Stimulated activated naive CD8-positive, alpha-beta T cell treated with anti-CD3 and anti-CD28 coated beads, Interleukin-15, amount 100 ng/mL, for 72 hours (primary cell): ENCODE measurements around the gene ZC2HC1C.
A peak's percentile ranks its signal among the peaks of the same experiment; 100 is the strongest.

Experiments
- ATAC-seq: fragments of 150-1000 bp; cut with Tn5 transposase; 2 replicates; pipeline ENCODE4 v1.10.0; 2021; ENCODE audit warnings: mild to moderate bottlenecking, moderate library complexity
- DNase-seq, 2 donors: peaks; one replicate each; pipeline ENCODE4 v3.0.0; 2021 to 2022
- H3K27ac Mint-ChIP-seq, 2 donors: one replicate each; pipeline ENCODE4 v1.8.0; 2022; ENCODE audit warnings: mild to moderate bottlenecking in 2 of 2, mixed read lengths in 2 of 2, moderate library complexity in 2 of 2
- H3K27me3 Mint-ChIP-seq: one replicate; pipeline ENCODE4 v1.8.0; 2022; ENCODE audit warnings: mixed read lengths
- H3K4me1 Mint-ChIP-seq: one replicate; pipeline ENCODE4 v1.8.0; 2022; ENCODE audit warnings: mild to moderate bottlenecking, mixed read lengths
- H3K4me3 Mint-ChIP-seq, 2 donors: one replicate each; pipeline ENCODE4 v1.8.0; 2022; ENCODE audit warnings: mild to moderate bottlenecking in 2 of 2, mixed read lengths in 2 of 2, moderate library complexity in 1 of 2
- H3K9me3 Mint-ChIP-seq, 2 donors: one replicate each; pipeline ENCODE4 v1.8.0; 2022; ENCODE audit warnings: mixed read lengths in 2 of 2

Gene ZC2HC1C

GRCh38 chr14:75069121-75069810 lies at the start of gene ZC2HC1C:
Gene ZC2HC1C (plus strand): TSS chr14:75069641. CDS start chr14:75070574, 933 bp downstream.
- ATAC-seq (peak; percentile 95), DNase-seq (peak; percentile 66)
- Mint-ChIP-seq H3K27me3 (no peaks in the 10 kb centered on the region), H3K4me3 (no peak within 1 kb of the TSS), H3K9me3 (no peaks in the 10 kb centered on the region), H3K4me1 (peaks cover 8% of the 10 kb centered on the region), H3K27ac (peak within 1 kb of the TSS; percentile 81)

GRCh38 chr14:75022655-75023054 lies 46.8 kb upstream of the ZC2HC1C start:
- H3K4me1 Mint-ChIP-seq: no peaks in the 10 kb centered on the region
- H3K27ac Mint-ChIP-seq: no peak overlapping the region
- H3K27me3 Mint-ChIP-seq: no peaks in the 10 kb centered on the region
- ATAC-seq (no peak), DNase-seq (peak; percentile 11 to 14)
- H3K4me3 Mint-ChIP-seq: no peak overlapping the region
- H3K9me3 Mint-ChIP-seq: no peaks in the 10 kb centered on the region

- Mint-ChIP-seq H3K27me3 (no peaks in the 10 kb centered on the region), H3K9me3 (no peaks in the 10 kb centered on the region), H3K4me3 (no peak overlapping the region), H3K27ac (no peak overlapping the region), H3K4me1 (no peaks in the 10 kb centered on the region)
- ATAC-seq (no peak), DNase-seq (no peak)
These were observed 46.3 kb upstream of the ZC2HC1C start for GRCh38 chr14:75023108-75023507.

GRCh38 chr14:75025082-75025481 lies 44.4 kb upstream of the ZC2HC1C start:
- no peak for ATAC-seq
- Mint-ChIP-seq H3K27ac (no peak overlapping the region), H3K9me3 (no peaks in the 10 kb centered on the region), H3K4me1 (no peaks in the 10 kb centered on the region), H3K27me3 (no peaks in the 10 kb centered on the region), H3K4me3 (no peak overlapping the region)
- no peak for DNase-seq

- H3K4me1 Mint-ChIP-seq: no peaks in the 10 kb centered on the region
- H3K27ac Mint-ChIP-seq: no peak overlapping the region
- no peak overlapping the region for H3K4me3 Mint-ChIP-seq
- DNase-seq: no peak
- H3K9me3 Mint-ChIP-seq: no peaks in the 10 kb centered on the region
- H3K27me3 Mint-ChIP-seq: no peaks in the 10 kb centered on the region
- no peak for ATAC-seq
These were observed 43.6 kb upstream of the ZC2HC1C start for GRCh38 chr14:75025876-75026275.

GRCh38 chr14:75030147-75030546 lies 39.3 kb upstream of the ZC2HC1C start:
- Mint-ChIP-seq H3K27ac (no peak overlapping the region), H3K9me3 (no peaks in the 10 kb centered on the region), H3K4me1 (no peaks in the 10 kb centered on the region), H3K27me3 (no peaks in the 10 kb centered on the region), H3K4me3 (no peak overlapping the region)
- no peak for ATAC-seq
- no peak for DNase-seq

- Mint-ChIP-seq H3K4me3 (no peak overlapping the region), H3K27ac (no peak overlapping the region), H3K4me1 (no peaks in the 10 kb centered on the region), H3K27me3 (no peaks in the 10 kb centered on the region), H3K9me3 (no peaks in the 10 kb centered on the region)
- no peak for ATAC-seq
- DNase-seq: no peak
These were observed 36.5 kb upstream of the ZC2HC1C start for GRCh38 chr14:75032939-75033338.

GRCh38 chr14:75040507-75040906 lies 28.9 kb upstream of the ZC2HC1C start:
- Mint-ChIP-seq H3K4me3 (no peak overlapping the region), H3K27ac (no peak overlapping the region), H3K27me3 (no peaks in the 10 kb centered on the region), H3K9me3 (no peaks in the 10 kb centered on the region), H3K4me1 (peaks cover 15% of the 10 kb centered on the region)
- no peak for ATAC-seq
- no peak for DNase-seq

GRCh38 chr14:75040959-75041358 lies 28.5 kb upstream of the ZC2HC1C start:
- Mint-ChIP-seq H3K9me3 (no peaks in the 10 kb centered on the region), H3K27ac (peak overlapping the region in 1 of 2 donors; percentile 65), H3K4me1 (peaks cover 20% of the 10 kb centered on the region), H3K4me3 (no peak overlapping the region), H3K27me3 (no peaks in the 10 kb centered on the region)
- DNase-seq (no peak), ATAC-seq (no peak)

- Mint-ChIP-seq H3K4me1 (peaks cover 26% of the 10 kb centered on the region), H3K9me3 (no peaks in the 10 kb centered on the region), H3K27ac (no peak overlapping the region), H3K4me3 (no peak overlapping the region), H3K27me3 (no peaks in the 10 kb centered on the region)
- ATAC-seq (no peak), DNase-seq (no peak)
These were observed 27.8 kb upstream of the ZC2HC1C start for GRCh38 chr14:75041613-75042012.

GRCh38 chr14:75042035-75042434 lies 27.4 kb upstream of the ZC2HC1C start:
- no peak overlapping the region for H3K4me3 Mint-ChIP-seq
- no peak for ATAC-seq
- peaks cover 30% of the 10 kb centered on the region for H3K4me1 Mint-ChIP-seq
- H3K9me3 Mint-ChIP-seq: no peaks in the 10 kb centered on the region
- no peaks in the 10 kb centered on the region for H3K27me3 Mint-ChIP-seq
- no peak overlapping the region for H3K27ac Mint-ChIP-seq
- DNase-seq: no peak

GRCh38 chr14:75044322-75044721 lies 25.1 kb upstream of the ZC2HC1C start:
- no peaks in the 10 kb centered on the region for H3K27me3 Mint-ChIP-seq
- no peak overlapping the region for H3K4me3 Mint-ChIP-seq
- peaks cover 51% of the 10 kb centered on the region for H3K4me1 Mint-ChIP-seq
- H3K27ac Mint-ChIP-seq: no peak overlapping the region
- ATAC-seq: no peak
- H3K9me3 Mint-ChIP-seq: no peaks in the 10 kb centered on the region
- no peak for DNase-seq

GRCh38 chr14:75044752-75045151 lies 24.7 kb upstream of the ZC2HC1C start:
- H3K9me3 Mint-ChIP-seq: no peaks in the 10 kb centered on the region
- peak overlapping the region in 1 of 2 donors; percentile 70 for H3K27ac Mint-ChIP-seq
- H3K4me3 Mint-ChIP-seq: peak overlapping the region; percentile 26 to 33
- H3K4me1 Mint-ChIP-seq: peaks cover 55% of the 10 kb centered on the region
- DNase-seq (no peak), ATAC-seq (no peak)
- no peaks in the 10 kb centered on the region for H3K27me3 Mint-ChIP-seq

GRCh38 chr14:75046275-75046674 lies 23.2 kb upstream of the ZC2HC1C start:
- Mint-ChIP-seq H3K4me3 (no peak overlapping the region), H3K27me3 (no peaks in the 10 kb centered on the region), H3K27ac (no peak overlapping the region), H3K9me3 (no peaks in the 10 kb centered on the region), H3K4me1 (peaks cover 67% of the 10 kb centered on the region)
- ATAC-seq (no peak), DNase-seq (no peak)

GRCh38 chr14:75046899-75047298 lies 22.5 kb upstream of the ZC2HC1C start:
- no peak overlapping the region for H3K27ac Mint-ChIP-seq
- H3K27me3 Mint-ChIP-seq: no peaks in the 10 kb centered on the region
- H3K4me3 Mint-ChIP-seq: peak overlapping the region in 1 of 2 donors; percentile 13
- peaks cover 73% of the 10 kb centered on the region for H3K4me1 Mint-ChIP-seq
- peak; percentile 74 for ATAC-seq
- DNase-seq: no peak
- no peaks in the 10 kb centered on the region for H3K9me3 Mint-ChIP-seq

GRCh38 chr14:75047506-75047905 lies 21.9 kb upstream of the ZC2HC1C start:
- Mint-ChIP-seq H3K27ac (no peak overlapping the region), H3K4me3 (peak overlapping the region in 1 of 2 donors; percentile 13), H3K27me3 (no peaks in the 10 kb centered on the region), H3K9me3 (no peaks in the 10 kb centered on the region), H3K4me1 (peaks cover 78% of the 10 kb centered on the region)
- DNase-seq (no peak), ATAC-seq (no peak)

GRCh38 chr14:75048101-75048500 lies 21.3 kb upstream of the ZC2HC1C start:
- no peak for DNase-seq
- Mint-ChIP-seq H3K9me3 (no peaks in the 10 kb centered on the region), H3K27ac (no peak overlapping the region), H3K4me3 (no peak overlapping the region), H3K4me1 (peaks cover 84% of the 10 kb centered on the region), H3K27me3 (no peaks in the 10 kb centered on the region)
- no peak for ATAC-seq
